ENCODE results near the gene C9orf72. TPM values are rescaled to one million over a fixed set of nuclear protein-coding genes. Genes with fewer than 3 reads are reported as not detected.

Gene C9orf72
- total RNA-seq, 2 donors from 2014 or later = 8.0 to 14.0 TPM

GRCh38 chr9:27499451-27499850 is 73.8 kb downstream of the C9orf72 start:
- H3K4me1 ChIP-seq = no peaks in the 10 kb centered on the region
- DNase-seq = no peak
- H3K27me3 ChIP-seq = no peaks in the 10 kb centered on the region
- H3K9ac ChIP-seq (ENCODE audit: low read depth in 2 of 2, low read length in 2 of 2) = no peak overlapping the region
- H3K9me3 ChIP-seq = no peaks in the 10 kb centered on the region
- TF ChIP-seq CTCF (IDR thresholded peaks at IDR 0.05) = no peak
- H3K4me3 ChIP-seq = no peak overlapping the region
- H3K36me3 ChIP-seq = no peaks in the 10 kb centered on the region
- no peak overlapping the region for H3K27ac ChIP-seq
- intact Hi-C loops (cut with DNase I) = no loop called here

GRCh38 chr9:27497883-27498417 is 75.3 kb downstream of the C9orf72 start:
- intact Hi-C loops (cut with DNase I) = no loop called here
- no peak overlapping the region for H3K4me3 ChIP-seq
- H3K36me3 ChIP-seq = no peaks in the 10 kb centered on the region
- no peaks in the 10 kb centered on the region for H3K4me1 ChIP-seq
- TF ChIP-seq CTCF (IDR thresholded peaks at IDR 0.05) = no peak
- H3K27ac ChIP-seq = no peak overlapping the region
- H3K27me3 ChIP-seq = no peaks in the 10 kb centered on the region
- no peak overlapping the region for H3K9ac ChIP-seq (ENCODE audit: low read depth in 2 of 2, low read length in 2 of 2)
- no peaks in the 10 kb centered on the region for H3K9me3 ChIP-seq
- no peak for DNase-seq

Other genes with a start within 250 kb of the C9orf72 start
- not detected for gene IFNK, start 49.2 kb downstream of the C9orf72 start, total RNA-seq
- 10 to 100 TPM; 35.8 to 39.6 TPM for gene MOB3B, start 43.7 kb downstream of the C9orf72 start, total RNA-seq

Measured in colonic mucosa (tissue), 4 donors.